Measurements from ENCODE around the gene ITGB6.
"Not testable (repeated sequence)": the region's sequence is repeated elsewhere in the genome, so short reads cannot be mapped to it uniquely, and the experiment has no call there.

The ITGB6 gene

DNA sequence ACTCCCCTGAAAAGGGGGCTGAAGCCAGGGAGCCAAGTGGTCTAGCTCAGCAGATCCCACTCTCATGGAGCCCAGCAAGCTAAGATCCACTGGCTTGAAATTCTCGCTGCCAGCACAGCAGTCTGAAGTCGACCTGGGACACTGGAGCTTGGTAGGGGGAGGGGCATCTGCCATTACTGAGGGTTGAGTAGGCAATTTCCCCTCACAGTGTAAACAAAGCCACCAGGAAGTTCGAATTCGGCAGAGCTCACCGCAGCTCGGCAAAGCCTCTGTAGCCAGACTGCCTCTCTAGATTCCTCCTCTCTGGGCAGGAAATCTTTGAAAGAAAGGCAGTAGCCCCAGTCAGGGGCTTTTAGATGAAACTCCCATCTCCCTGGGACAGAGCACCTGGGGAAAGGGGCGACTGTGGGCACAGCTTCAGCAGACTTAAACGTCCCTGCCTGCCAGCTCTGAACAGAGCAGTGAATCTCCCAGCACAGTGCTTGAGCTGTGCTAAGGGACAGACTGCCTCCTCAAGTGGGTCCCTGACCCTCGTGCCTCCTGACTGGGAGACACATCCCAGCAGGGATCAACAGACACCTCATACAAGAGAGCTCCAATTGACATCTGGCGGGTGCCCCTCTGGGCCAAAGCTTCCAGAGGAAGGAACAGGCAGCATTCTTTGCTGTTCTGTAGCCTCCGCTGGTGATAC is 18.8 kb downstream of the ITGB6 start:
- DNase-seq: peak in 1 of 2 experiments; percentile 27

DNA sequence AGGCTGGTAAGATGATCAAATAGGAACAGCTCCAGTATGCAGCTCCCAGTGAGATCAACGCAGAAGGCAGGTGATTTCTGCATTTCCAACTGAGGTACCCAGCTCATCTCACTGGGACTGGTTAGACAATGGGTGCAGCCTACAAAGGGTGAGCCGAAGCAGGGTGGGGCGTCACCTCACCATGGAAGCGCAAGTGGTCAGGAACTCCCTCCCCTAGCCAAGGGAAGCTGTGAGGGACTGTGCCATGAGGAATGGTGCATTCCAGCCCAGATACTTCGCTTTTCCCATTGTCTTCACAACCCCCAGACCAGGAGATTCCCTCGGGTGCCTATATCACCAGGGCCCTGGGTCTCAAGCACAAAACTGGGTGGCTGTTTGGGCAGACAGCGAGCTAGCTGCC is 19.4 kb downstream of the ITGB6 start:
- DNase-seq: not testable (repeated sequence)

DNA sequence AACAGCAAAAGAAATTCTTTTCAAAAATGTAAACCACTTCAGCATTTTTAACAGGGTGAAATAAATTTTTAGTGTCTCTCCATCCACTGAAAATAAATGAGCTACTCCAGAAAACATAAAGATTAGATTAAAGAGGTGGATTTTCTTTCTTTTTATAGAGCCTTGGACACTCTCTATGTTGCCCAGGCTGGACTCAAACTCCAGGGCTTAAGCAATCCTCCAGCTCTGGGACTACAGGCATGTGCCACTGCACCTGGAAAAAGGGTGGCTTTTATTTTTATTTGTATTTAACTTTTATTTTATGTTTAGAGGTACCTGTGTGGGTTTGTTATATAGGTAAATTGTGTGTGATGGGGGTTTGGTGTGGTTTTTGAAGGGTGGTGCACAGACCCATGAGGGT is 19.9 kb downstream of the ITGB6 start:
- DNase-seq: no peak

GRCh38 chr2:160175169-160176134 is 24.6 kb downstream of the ITGB6 start:
- DNase-seq: no peak

DNA sequence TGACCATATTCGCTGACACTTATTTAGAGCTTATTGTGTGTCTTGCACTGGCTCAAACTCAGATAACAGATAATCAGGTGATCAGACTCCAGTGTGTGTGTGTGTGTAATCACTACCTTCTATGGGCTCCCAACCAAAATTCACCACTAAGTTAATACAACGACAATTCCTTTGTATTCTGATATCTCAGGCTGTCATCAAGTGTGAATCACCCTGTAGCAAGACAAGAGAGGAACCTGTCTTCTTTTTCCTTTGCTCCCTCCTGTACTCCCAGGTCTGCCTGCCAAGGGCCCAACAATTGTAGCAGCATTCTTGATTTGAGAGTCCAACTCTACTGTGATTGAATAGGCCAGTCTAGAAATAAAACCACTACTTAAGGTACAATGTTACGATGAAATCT is 25.8 kb downstream of the ITGB6 start:
- DNase-seq: no peak

DNA sequence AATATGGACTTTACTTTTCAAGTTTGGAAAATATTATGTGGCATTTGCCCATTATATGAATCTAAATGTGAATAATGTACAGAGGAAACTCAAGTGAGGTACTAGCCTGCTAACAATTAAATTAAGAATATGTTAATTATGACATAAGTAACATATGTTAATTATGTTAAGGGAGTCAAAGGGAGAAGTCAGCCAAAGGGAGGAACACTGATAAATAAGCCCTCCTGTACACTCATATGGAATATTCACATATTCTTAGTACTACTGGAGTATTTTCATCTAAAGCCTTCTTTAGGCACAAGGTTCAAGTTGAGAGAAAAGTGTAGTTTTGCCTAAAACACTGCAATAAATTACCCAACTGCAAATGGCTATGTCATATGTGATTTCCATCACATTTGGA is 30.1 kb downstream of the ITGB6 start:
- DNase-seq: no peak

- DNase-seq: no peak
Observed at GRCh38 chr2:160169471-160169870, 30.6 kb downstream of the ITGB6 start.

DNA sequence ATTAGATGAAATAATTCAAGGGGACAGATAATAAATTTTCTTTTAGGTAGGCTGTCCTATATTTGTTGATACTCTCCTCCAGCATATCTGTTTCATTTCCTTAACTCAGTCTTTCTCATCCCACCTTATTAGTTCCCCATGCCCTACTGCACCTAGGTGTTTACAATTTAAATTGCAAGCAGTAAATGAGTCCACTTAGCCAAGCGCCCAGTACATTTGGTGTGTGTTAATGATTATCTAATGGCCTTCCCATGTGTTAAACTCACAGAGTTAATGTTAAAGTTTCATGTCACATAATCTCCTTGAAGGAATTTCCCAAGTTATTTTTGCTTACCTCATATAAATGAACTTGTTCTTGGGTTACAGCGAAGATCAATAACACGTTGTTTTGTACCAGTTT is 31.2 kb downstream of the ITGB6 start:
- DNase-seq: no peak

GRCh38 chr2:160167089-160167740 is 32.9 kb downstream of the ITGB6 start:
- no peak for DNase-seq

GRCh38 chr2:160165996-160166395 is 34.1 kb downstream of the ITGB6 start:
- DNase-seq: no peak

DNA sequence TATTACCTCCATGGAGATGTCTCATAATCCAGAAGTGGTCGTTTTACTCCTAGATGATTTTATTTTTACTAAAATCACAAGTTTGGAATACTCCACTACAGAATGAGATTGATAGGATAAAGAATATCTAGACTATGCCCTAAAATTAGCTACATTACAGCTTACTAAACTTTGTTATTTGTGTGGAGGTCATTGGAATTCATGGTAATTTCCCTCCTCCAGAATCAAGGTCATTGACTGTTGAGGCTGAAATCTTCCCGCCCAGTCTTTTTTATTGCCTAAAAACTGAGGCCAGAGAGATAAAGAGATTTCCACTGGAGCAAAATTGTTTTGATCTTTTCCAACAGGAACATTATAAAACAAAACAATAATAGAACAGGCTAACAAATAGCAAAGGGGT is 35.0 kb downstream of the ITGB6 start:
- no peak for DNase-seq

DNA sequence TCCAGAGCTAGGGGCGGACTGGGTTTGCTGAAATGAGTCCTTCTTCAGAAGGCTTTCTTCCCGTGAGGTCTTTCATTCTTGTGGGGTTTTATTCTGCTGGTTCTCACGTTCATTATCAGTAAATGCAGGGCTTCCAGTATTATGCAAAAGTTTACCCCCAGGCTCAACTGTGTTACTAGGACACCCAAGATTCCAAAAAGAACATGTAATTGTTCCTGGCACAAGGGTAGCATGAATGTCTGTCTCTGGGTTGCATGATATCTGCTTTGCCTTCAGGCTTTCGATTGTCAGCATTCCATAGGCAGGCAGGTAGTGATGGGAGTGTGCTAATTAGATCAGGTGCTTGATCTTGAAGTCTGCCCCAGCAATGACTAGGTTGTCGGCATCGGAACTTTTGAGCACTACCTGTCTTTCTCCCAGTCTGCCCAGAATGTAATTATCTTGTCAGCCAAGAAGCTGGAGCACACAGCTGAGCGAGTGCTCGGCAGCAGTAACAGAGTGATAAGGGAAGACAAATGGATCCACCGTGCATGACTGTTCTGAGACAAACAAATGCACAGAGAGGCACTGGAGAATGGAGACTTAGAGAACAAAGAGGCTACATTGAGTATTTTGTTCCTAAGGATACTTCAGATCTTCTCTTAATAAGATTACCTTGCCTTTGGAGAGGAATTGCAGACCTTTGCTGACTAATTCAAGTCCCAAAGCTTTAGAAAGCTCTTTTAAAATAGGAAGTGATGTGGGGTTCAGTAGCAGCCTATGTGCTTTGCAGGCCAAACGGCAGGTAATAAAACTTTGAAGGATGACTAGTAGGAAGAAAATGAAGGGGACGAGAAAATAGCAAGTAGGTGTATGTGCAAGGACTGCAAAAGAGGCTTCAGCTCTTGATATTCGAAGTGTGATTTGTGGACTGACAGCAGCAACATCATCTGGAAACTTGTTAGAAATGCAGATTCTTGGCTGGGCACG is 41.9 kb downstream of the ITGB6 start:
- no peak for DNase-seq

- DNase-seq: no peak
Observed at GRCh38 chr2:160156665-160157064, 43.4 kb downstream of the ITGB6 start.

DNA sequence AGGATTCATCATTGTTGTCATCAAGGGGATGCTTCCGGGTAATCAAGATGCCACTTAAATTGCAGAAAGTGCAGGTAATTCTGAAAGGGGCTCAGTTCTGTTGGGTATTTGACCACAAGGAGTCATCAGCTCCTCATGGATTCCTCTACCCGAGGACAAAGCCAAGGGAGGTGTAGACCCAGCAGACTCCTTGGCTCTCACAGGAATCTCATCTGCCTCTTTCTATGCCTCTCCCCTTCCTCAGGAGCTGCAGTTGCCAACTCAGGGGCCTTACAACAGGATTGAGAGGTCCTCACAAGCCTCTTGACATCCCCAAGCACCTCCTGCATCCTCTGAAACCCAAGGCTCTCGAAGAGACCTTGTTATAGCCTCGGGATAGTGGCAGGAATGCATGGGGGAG is 44.0 kb downstream of the ITGB6 start:
- DNase-seq: no peak

- DNase-seq: not testable (repeated sequence)
Observed at GRCh38 chr2:160148419-160148818, 51.7 kb downstream of the ITGB6 start.

GRCh38 chr2:160145471-160145870 is 54.6 kb downstream of the ITGB6 start:
- no peak for DNase-seq

- DNase-seq: no peak
Observed at GRCh38 chr2:160144280-160144990, 55.6 kb downstream of the ITGB6 start.

GRCh38 chr2:160142472-160142871 is 57.6 kb downstream of the ITGB6 start:
- DNase-seq: no peak

GRCh38 chr2:160141912-160142311 is 58.2 kb downstream of the ITGB6 start:
- DNase-seq: no peak

- no peak for DNase-seq
Observed at GRCh38 chr2:160141419-160141818, 58.7 kb downstream of the ITGB6 start.

GRCh38 chr2:160140471-160140870 is 59.6 kb downstream of the ITGB6 start:
- DNase-seq: no peak

DNA sequence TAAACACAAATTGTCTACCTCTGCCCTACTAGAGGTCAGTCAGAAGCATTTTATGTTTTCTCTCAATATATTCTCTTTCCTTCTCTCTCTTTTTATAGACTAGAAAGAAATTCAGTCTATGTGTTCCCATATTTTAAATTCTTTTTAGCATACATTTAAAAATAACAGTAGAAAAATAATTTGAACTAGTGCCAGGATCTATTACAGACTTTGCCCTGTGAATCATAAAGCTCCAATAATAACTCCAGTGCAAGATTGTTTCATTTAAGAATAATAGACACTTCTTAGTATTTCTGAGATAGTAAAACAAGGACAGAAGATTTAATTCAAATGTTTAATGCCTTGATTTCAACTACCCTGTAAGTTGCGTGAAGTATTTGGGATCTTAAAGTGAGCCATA is 60.1 kb downstream of the ITGB6 start:
- DNase-seq: no peak
